GM23248 (cell line): ENCODE results near the gene MARS1.
"Not testable (repeated sequence)": the region's sequence is repeated elsewhere in the genome, so short reads cannot be mapped to it uniquely, and the experiment has no call there.

ENCODE experiments used
- EZH2 ChIP-seq: fragments of 200-600 bp; sonication (generic); IDR thresholded peaks from 2 replicates; pipeline ENCODE4 v1.6.1; 2018; ENCODE audit warnings: antibody characterized with exemption, mild to moderate bottlenecking; ENCODE audit not compliant: insufficient read depth, poor library complexity, severe bottlenecking
- EZH2phosphoT487 ChIP-seq: fragments of 200-600 bp; sonication (generic); IDR thresholded peaks from 2 replicates; pipeline ENCODE4 v1.6.1; 2018; ENCODE audit warnings: antibody characterized with exemption, moderate library complexity, mild to moderate bottlenecking, low read depth; ENCODE audit not compliant: insufficient read depth

DNA sequence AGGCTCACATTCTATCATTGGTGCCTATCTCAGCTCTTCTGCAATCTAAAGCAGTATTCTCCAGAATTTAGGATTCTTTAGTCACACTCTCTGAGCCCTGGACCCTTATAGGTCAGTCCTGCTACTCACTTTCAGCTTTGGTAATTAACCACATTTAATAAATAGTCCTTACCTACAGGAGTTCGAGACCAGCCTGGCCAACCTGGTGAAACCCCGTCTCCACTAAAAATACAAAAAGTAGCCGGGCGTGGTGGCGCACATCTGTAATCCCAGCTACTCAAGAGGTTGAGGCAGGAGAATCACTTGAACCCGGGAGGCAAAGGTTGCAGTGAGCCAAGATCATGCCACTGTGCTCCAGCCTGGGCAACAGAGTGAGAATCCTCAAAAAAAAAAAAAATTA is 25.8 kb downstream of the MARS1 start:
- TF ChIP-seq EZH2phosphoT487, EZH2: not testable (repeated sequence)
